Measurements from ENCODE around the gene KLHL1.

Gene KLHL1

DNA sequence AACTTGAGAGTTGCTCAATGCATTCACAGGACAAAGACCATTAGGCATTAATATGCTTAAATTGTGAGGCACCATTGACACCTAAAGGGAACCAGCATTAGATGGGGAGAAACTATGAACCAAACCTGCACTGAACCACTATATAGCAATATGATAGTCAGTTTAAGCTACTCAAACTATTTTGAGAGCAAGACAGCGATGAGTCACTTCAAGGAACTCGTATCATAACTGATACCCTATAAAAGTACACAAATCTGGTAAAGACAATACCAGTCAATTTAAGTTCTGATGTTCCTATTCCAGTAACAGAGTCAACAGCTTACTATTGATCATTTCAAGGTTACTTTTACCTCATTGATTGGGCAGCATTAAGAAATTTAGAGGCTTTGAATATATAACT, 151.9 kb downstream of the KLHL1 start:
- no peaks in the 10 kb centered on the region for H3K9me3 ChIP-seq (ENCODE audit: control insufficient read depth, low read length)
- H3K4me3 ChIP-seq (ENCODE audit: insufficient read depth, low read depth, low read length, poor library complexity, severe bottlenecking) = no peak overlapping the region
- DNase-seq = no peak
- no peaks in the 10 kb centered on the region for H3K36me3 ChIP-seq (ENCODE audit: control insufficient read depth, insufficient read depth, low read length)
- no peak overlapping the region for H3K27ac ChIP-seq (ENCODE audit: insufficient read depth, low read length, poor library complexity, severe bottlenecking)
- no peaks in the 10 kb centered on the region for H3K27me3 ChIP-seq (replicated peaks; ENCODE audit: control insufficient read depth, insufficient read depth, low read length, poor library complexity, severe bottlenecking)
- H3K4me1 ChIP-seq (ENCODE audit: control insufficient read depth, insufficient read depth, low read length, poor library complexity, severe bottlenecking) = no peaks in the 10 kb centered on the region

DNA sequence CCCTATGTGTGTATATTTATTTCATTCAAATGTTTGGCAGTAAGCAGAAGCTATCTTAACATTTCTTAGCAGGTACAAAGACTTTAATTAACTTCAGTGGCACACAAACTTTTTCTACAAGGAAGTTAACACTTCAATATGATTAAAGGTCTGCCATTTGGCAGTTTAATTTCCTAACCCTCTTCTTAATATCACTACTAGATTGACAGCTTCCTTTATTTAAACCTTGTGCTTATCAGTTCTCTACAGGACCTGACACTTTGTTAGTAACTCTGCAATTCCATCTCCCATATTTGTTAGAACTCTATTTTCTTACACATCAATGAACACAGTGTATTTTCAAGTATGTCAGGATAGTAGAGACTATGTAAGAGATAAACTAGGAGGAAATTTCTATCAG, 153.0 kb downstream of the KLHL1 start:
- H3K27me3 ChIP-seq (replicated peaks; ENCODE audit: control insufficient read depth, insufficient read depth, low read length, poor library complexity, severe bottlenecking) = no peaks in the 10 kb centered on the region
- no peak for DNase-seq
- no peak overlapping the region for H3K27ac ChIP-seq (ENCODE audit: insufficient read depth, low read length, poor library complexity, severe bottlenecking)
- H3K4me3 ChIP-seq (ENCODE audit: insufficient read depth, low read depth, low read length, poor library complexity, severe bottlenecking) = no peak overlapping the region
- no peaks in the 10 kb centered on the region for H3K9me3 ChIP-seq (ENCODE audit: control insufficient read depth, low read length)
- H3K4me1 ChIP-seq (ENCODE audit: control insufficient read depth, insufficient read depth, low read length, poor library complexity, severe bottlenecking) = no peaks in the 10 kb centered on the region
- H3K36me3 ChIP-seq (ENCODE audit: control insufficient read depth, insufficient read depth, low read length) = no peaks in the 10 kb centered on the region

DNA sequence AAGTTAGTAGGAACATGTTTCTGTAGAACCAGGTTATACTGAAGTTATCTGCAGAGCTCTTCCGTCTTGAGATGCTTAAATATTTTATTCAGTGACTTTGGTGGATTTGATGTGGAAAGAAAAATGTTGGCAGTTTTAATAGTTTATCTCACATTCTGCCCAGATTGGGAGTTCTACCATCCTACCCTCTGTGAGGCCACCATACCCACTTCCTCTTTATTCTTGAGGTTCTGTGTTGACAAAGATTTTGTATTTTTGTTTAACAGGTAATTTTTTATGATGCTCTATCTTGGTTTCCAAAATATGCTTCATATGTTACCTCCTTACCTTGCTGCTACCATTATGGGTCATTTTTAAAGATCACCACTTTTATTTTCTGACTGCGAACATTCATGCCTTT, 156.8 kb downstream of the KLHL1 start:
- no peak for DNase-seq
- no peaks in the 10 kb centered on the region for H3K36me3 ChIP-seq (ENCODE audit: control insufficient read depth, insufficient read depth, low read length)
- no peak overlapping the region for H3K4me3 ChIP-seq (ENCODE audit: insufficient read depth, low read depth, low read length, poor library complexity, severe bottlenecking)
- H3K4me1 ChIP-seq (ENCODE audit: control insufficient read depth, insufficient read depth, low read length, poor library complexity, severe bottlenecking) = no peaks in the 10 kb centered on the region
- H3K27ac ChIP-seq (ENCODE audit: insufficient read depth, low read length, poor library complexity, severe bottlenecking) = no peak overlapping the region
- H3K27me3 ChIP-seq (replicated peaks; ENCODE audit: control insufficient read depth, insufficient read depth, low read length, poor library complexity, severe bottlenecking) = no peaks in the 10 kb centered on the region
- no peaks in the 10 kb centered on the region for H3K9me3 ChIP-seq (ENCODE audit: control insufficient read depth, low read length)

DNA sequence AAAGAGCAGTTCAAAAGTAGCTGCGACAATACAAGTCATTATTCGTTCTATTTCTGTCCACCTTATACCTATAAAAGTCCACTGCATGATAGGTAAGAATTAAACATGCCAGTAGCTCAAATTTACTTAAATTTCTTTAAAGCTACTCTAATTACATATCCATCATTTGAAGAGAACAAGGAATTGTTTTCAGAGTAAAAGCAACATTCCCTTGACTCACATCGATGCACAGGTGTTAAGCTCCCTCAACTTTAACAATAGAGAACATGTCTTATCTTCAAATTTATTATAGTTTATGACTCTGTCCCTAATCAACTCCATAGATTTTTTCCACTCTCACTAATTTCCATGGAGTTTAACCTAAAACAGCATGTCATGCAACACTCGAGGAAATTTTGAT, 158.1 kb downstream of the KLHL1 start:
- H3K4me3 ChIP-seq (ENCODE audit: insufficient read depth, low read depth, low read length, poor library complexity, severe bottlenecking) = no peak overlapping the region

DNA sequence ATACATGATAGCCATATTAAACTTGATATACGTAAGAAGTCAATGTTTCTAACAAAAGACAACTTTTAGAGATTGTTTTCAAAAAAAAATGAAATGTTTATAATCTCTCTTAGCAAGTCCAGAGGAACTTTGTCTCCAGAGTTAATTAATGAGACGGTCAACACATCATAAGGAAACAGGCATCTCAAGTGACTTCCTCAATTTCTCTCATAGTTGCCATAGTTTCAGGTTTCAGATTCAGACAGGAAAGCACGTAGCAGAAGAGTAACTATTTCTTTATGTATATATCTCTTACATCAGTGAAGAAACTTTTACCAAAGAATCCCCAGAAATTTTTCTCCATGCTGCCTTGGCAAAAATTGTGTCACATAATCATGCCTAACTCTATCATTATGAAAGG, 160.2 kb downstream of the KLHL1 start:
- Histone ChIP-seq H3K27me3 (replicated peaks; ENCODE audit: control insufficient read depth, insufficient read depth, low read length, poor library complexity, severe bottlenecking) (no peaks in the 10 kb centered on the region), H3K4me1 (ENCODE audit: control insufficient read depth, insufficient read depth, low read length, poor library complexity, severe bottlenecking) (no peaks in the 10 kb centered on the region), H3K36me3 (ENCODE audit: control insufficient read depth, insufficient read depth, low read length) (no peaks in the 10 kb centered on the region), H3K27ac (ENCODE audit: insufficient read depth, low read length, poor library complexity, severe bottlenecking) (no peak overlapping the region), H3K4me3 (ENCODE audit: insufficient read depth, low read depth, low read length, poor library complexity, severe bottlenecking) (no peak overlapping the region), H3K9me3 (ENCODE audit: control insufficient read depth, low read length) (no peaks in the 10 kb centered on the region)
- DNase-seq = no peak

More for the DNA sequence above, 158.1 kb downstream of the KLHL1 start:
- no peaks in the 10 kb centered on the region for H3K27me3 ChIP-seq (replicated peaks; ENCODE audit: control insufficient read depth, insufficient read depth, low read length, poor library complexity, severe bottlenecking)
- no peaks in the 10 kb centered on the region for H3K9me3 ChIP-seq (ENCODE audit: control insufficient read depth, low read length)
- no peak overlapping the region for H3K27ac ChIP-seq (ENCODE audit: insufficient read depth, low read length, poor library complexity, severe bottlenecking)
- no peaks in the 10 kb centered on the region for H3K36me3 ChIP-seq (ENCODE audit: control insufficient read depth, insufficient read depth, low read length)
- no peaks in the 10 kb centered on the region for H3K4me1 ChIP-seq (ENCODE audit: control insufficient read depth, insufficient read depth, low read length, poor library complexity, severe bottlenecking)
- no peak for DNase-seq

DNA sequence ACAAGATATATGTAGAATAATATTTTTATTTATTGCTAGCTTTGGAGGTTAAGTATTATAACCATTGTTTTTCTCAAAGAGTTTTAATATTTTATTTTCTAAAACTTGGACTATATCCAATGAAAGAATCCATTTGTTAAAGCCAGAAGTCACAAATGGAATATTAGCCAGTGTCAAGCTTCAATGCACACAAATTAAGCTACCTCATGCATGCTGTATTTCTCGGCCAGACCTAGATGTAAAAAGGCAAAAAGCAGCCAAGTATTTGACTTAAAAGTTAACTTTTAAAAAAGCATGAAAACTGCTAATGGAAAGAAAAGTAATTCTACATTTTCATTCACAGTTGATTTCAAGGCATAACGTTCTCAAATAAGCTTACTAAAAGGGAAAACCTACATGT, 160.7 kb downstream of the KLHL1 start:
- no peaks in the 10 kb centered on the region for H3K9me3 ChIP-seq (ENCODE audit: control insufficient read depth, low read length)
- DNase-seq = no peak
- H3K27ac ChIP-seq (ENCODE audit: insufficient read depth, low read length, poor library complexity, severe bottlenecking) = no peak overlapping the region
- H3K27me3 ChIP-seq (replicated peaks; ENCODE audit: control insufficient read depth, insufficient read depth, low read length, poor library complexity, severe bottlenecking) = no peaks in the 10 kb centered on the region
- H3K36me3 ChIP-seq (ENCODE audit: control insufficient read depth, insufficient read depth, low read length) = no peaks in the 10 kb centered on the region
- no peaks in the 10 kb centered on the region for H3K4me1 ChIP-seq (ENCODE audit: control insufficient read depth, insufficient read depth, low read length, poor library complexity, severe bottlenecking)
- no peak overlapping the region for H3K4me3 ChIP-seq (ENCODE audit: insufficient read depth, low read depth, low read length, poor library complexity, severe bottlenecking)

DNA sequence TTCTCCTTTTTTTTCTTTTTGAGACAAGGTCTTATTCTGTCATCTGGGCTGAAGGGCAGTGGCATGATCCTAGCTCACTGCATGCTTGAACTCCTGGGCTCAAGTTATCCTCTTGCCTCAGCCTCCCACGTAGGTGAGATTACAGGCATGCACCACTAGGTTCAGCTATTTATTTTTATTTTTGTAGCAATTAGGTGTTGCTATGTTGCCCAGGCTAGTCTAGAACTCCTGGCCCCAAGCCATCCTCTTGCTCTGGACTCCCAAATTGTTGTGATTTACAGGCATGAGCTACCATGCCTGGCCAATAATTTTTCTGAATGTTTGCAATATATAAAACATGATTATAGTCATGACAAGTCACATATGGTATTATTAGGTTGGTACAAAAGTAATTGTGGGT, 161.7 kb downstream of the KLHL1 start:
- no peak overlapping the region for H3K4me3 ChIP-seq (ENCODE audit: insufficient read depth, low read depth, low read length, poor library complexity, severe bottlenecking)
- H3K27ac ChIP-seq (ENCODE audit: insufficient read depth, low read length, poor library complexity, severe bottlenecking) = no peak overlapping the region
- no peak for DNase-seq
- H3K4me1 ChIP-seq (ENCODE audit: control insufficient read depth, insufficient read depth, low read length, poor library complexity, severe bottlenecking) = no peaks in the 10 kb centered on the region
- no peaks in the 10 kb centered on the region for H3K36me3 ChIP-seq (ENCODE audit: control insufficient read depth, insufficient read depth, low read length)
- no peaks in the 10 kb centered on the region for H3K9me3 ChIP-seq (ENCODE audit: control insufficient read depth, low read length)
- H3K27me3 ChIP-seq (replicated peaks; ENCODE audit: control insufficient read depth, insufficient read depth, low read length, poor library complexity, severe bottlenecking) = no peaks in the 10 kb centered on the region

DNA sequence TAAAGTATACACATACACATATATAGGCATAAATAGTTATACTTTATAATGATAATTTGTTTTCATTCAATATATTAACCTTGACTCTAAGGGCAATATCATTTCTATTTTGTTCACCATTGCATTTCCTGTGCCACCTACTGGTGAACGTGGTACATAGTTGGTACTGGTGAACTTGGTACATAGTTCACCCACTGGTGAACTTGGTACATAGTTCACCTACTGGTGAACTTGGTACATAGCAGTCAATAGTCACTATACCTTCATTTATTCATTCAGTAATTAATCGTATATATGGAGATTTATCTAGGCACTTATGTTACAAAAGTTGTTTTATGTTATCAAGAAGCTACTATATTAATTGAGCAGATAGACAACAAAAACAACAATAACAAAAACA, 173.2 kb downstream of the KLHL1 start:
- DNase-seq = no peak
- Histone ChIP-seq H3K27me3 (replicated peaks; ENCODE audit: control insufficient read depth, insufficient read depth, low read length, poor library complexity, severe bottlenecking) (no peaks in the 10 kb centered on the region), H3K9me3 (ENCODE audit: control insufficient read depth, low read length) (no peaks in the 10 kb centered on the region), H3K36me3 (ENCODE audit: control insufficient read depth, insufficient read depth, low read length) (no peaks in the 10 kb centered on the region), H3K4me3 (ENCODE audit: insufficient read depth, low read depth, low read length, poor library complexity, severe bottlenecking) (no peak overlapping the region), H3K4me1 (ENCODE audit: control insufficient read depth, insufficient read depth, low read length, poor library complexity, severe bottlenecking) (no peaks in the 10 kb centered on the region), H3K27ac (ENCODE audit: insufficient read depth, low read length, poor library complexity, severe bottlenecking) (no peak overlapping the region)

DNA sequence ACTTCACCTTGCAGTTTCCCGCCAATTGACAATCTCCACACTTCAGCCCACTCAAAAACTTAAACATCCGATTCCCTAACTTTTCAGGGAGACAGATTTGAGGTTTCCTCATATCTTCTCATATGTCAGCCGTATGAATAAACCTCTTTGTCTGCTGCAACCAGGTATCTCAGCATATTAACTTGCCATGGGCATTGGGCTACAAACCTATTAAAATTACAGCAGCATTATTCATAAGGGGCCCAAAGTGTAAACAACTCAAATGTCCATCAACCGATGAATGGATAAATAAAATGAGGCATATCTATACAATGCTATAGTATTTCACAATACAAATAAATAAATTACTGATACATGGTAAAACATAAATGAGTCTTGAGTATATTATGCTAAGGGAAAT, 180.0 kb downstream of the KLHL1 start:
- DNase-seq = no peak
- Histone ChIP-seq H3K36me3 (ENCODE audit: control insufficient read depth, insufficient read depth, low read length) (no peaks in the 10 kb centered on the region), H3K27ac (ENCODE audit: insufficient read depth, low read length, poor library complexity, severe bottlenecking) (no peak overlapping the region), H3K4me1 (ENCODE audit: control insufficient read depth, insufficient read depth, low read length, poor library complexity, severe bottlenecking) (no peaks in the 10 kb centered on the region), H3K9me3 (ENCODE audit: control insufficient read depth, low read length) (no peaks in the 10 kb centered on the region), H3K4me3 (ENCODE audit: insufficient read depth, low read depth, low read length, poor library complexity, severe bottlenecking) (no peak overlapping the region), H3K27me3 (replicated peaks; ENCODE audit: control insufficient read depth, insufficient read depth, low read length, poor library complexity, severe bottlenecking) (no peaks in the 10 kb centered on the region)

DNA sequence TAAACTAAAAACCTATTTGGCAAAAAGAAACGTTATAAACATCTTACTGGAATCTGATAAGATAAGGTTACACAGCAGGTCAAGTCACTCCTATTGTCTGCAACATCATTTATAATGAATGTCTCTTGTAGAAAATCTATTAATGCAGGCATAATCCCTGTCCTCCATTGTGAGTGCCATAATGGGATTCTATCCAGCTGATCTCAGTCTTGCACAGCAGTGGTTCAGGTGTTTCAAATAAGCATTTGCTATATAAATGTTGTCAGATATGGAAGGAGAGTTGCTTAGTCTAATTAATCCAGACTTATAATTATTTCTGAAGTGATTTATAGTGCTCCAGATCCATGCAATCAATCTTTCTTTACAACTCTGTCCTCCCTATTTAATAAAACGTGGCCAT, 187.1 kb downstream of the KLHL1 start:
- no peak for DNase-seq
- Histone ChIP-seq H3K36me3 (ENCODE audit: control insufficient read depth, insufficient read depth, low read length) (no peaks in the 10 kb centered on the region), H3K27ac (ENCODE audit: insufficient read depth, low read length, poor library complexity, severe bottlenecking) (no peak overlapping the region), H3K9me3 (ENCODE audit: control insufficient read depth, low read length) (no peaks in the 10 kb centered on the region), H3K4me1 (ENCODE audit: control insufficient read depth, insufficient read depth, low read length, poor library complexity, severe bottlenecking) (no peaks in the 10 kb centered on the region), H3K27me3 (replicated peaks; ENCODE audit: control insufficient read depth, insufficient read depth, low read length, poor library complexity, severe bottlenecking) (no peaks in the 10 kb centered on the region), H3K4me3 (ENCODE audit: insufficient read depth, low read depth, low read length, poor library complexity, severe bottlenecking) (no peak overlapping the region)

DNA sequence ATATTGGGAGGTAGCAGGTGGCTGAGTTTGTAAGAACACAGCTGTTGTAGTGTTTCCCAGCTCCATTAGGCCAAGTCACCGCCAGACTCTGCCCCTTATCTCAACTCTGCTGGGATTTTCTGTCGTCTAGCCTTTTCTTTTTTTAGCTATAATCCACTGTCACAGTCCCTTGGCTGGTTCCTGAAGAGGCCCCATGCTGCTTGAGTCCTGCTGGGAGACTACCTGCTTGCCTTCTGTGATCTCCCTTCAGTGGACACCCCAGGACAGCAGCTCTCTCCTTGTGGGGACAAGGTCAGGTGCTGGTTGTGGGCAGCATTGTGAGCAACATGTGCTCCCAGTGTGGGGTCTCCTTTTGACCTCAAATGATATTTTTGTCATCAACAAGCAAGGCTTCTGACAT, 195.6 kb downstream of the KLHL1 start:
- H3K4me1 ChIP-seq (ENCODE audit: control insufficient read depth, insufficient read depth, low read length, poor library complexity, severe bottlenecking) = no peaks in the 10 kb centered on the region
- no peak overlapping the region for H3K27ac ChIP-seq (ENCODE audit: insufficient read depth, low read length, poor library complexity, severe bottlenecking)
- DNase-seq = no peak
- no peak overlapping the region for H3K4me3 ChIP-seq (ENCODE audit: insufficient read depth, low read depth, low read length, poor library complexity, severe bottlenecking)
- H3K36me3 ChIP-seq (ENCODE audit: control insufficient read depth, insufficient read depth, low read length) = no peaks in the 10 kb centered on the region
- no peaks in the 10 kb centered on the region for H3K27me3 ChIP-seq (replicated peaks; ENCODE audit: control insufficient read depth, insufficient read depth, low read length, poor library complexity, severe bottlenecking)
- no peaks in the 10 kb centered on the region for H3K9me3 ChIP-seq (ENCODE audit: control insufficient read depth, low read length)

Data from effector memory CD4-positive, alpha-beta T cell (primary cell).